HepG2 (cell line): Measurements from ENCODE around the gene EIF4G2. TPM values are rescaled to one million over a fixed set of nuclear protein-coding genes. Genes with fewer than 3 reads are reported as not detected.
A peak's percentile ranks its signal among the peaks of the same experiment; 100 is the strongest.

Experiments used
- ATF7 ChIP-seq, 2 experiments: fragments of 450-650 bp in 1 of 2; sonication (generic) in 1 of 2; formaldehyde crosslinking in 1 of 2; IDR thresholded peaks; 2 replicates each; pipeline versions ENCODE4 v1.4.0 to v1.6.1; 2016 to 2020; ENCODE audit warnings: antibody characterized with exemption in 1 of 2, mild to moderate bottlenecking in 1 of 2, missing genetic modification reagents in 1 of 2
- CBX2 ChIP-seq, 2 experiments: fragments of 200-600 bp in 1 of 2; sonication (generic); formaldehyde crosslinking in 1 of 2; IDR thresholded peaks; 2 replicates each; pipeline versions ENCODE4 v1.7.0 to v1.8.1; 2018 to 2022; ENCODE audit warnings: low read depth in 2 of 2, low read length in 1 of 2, mild to moderate bottlenecking in 1 of 2, missing genetic modification reagents in 1 of 2
- FOXA1 ChIP-seq, 2 experiments: fragments of 450-650 bp in 1 of 2; sonication (generic) in 1 of 2; formaldehyde crosslinking in 1 of 2; IDR thresholded peaks; 2 replicates each; pipeline versions ENCODE4 v1.4.0 to v1.6.1; 2016 to 2020; ENCODE audit warnings: missing genetic modification reagents in 1 of 2
- FOXM1 ChIP-seq: sonication (generic); formaldehyde crosslinking; IDR thresholded peaks from 2 replicates; pipeline ENCODE4 v1.5.0; 2020; ENCODE audit warnings: missing genetic modification reagents
- HNF4A ChIP-seq: sonication (generic); formaldehyde crosslinking; IDR thresholded peaks from 2 replicates; pipeline ENCODE4 v1.4.0; 2020; ENCODE audit warnings: missing genetic modification reagents
- KLF9 ChIP-seq: IDR thresholded peaks from 2 replicates; pipeline ENCODE4 v1.6.1; 2016; ENCODE audit warnings: low read depth
- KMT2A ChIP-seq: sonication (generic); formaldehyde crosslinking; IDR thresholded peaks from 2 replicates; pipeline ENCODE4 v1.4.0; 2020; ENCODE audit warnings: missing genetic modification reagents
- MIER2 ChIP-seq: IDR thresholded peaks from 2 replicates; pipeline ENCODE4 v1.6.1; 2016; ENCODE audit warnings: missing biosample characterization, missing genetic modification reagents
- NFE2L2 ChIP-seq: fragments of 150-350 bp; IDR thresholded peaks from 2 replicates; pipeline ENCODE4 v1.6.1; 2014; ENCODE audit warnings: low read length
- PCBP2 ChIP-seq: fragments of 200-400 bp; formaldehyde crosslinking; optimal IDR thresholded peaks from 2 replicates; pipeline ENCODE3; 2018; ENCODE audit warnings: low read length, low read depth; ENCODE audit not compliant: poor library complexity, severe bottlenecking
- PHB2 ChIP-seq: fragments of 450-650 bp; IDR thresholded peaks from 2 replicates; pipeline ENCODE4 v1.6.1; 2018; ENCODE audit not compliant: partially characterized antibody
- TRIM24 ChIP-seq: sonication (generic); formaldehyde crosslinking; IDR thresholded peaks from 2 replicates; pipeline ENCODE4 v1.8.0; 2022; ENCODE audit warnings: mild to moderate bottlenecking, missing genetic modification reagents
- WIZ ChIP-seq: sonication (generic); formaldehyde crosslinking; IDR thresholded peaks from 2 replicates; pipeline ENCODE4 v1.5.1; 2020; ENCODE audit warnings: mild to moderate bottlenecking, missing genetic modification reagents
- ZNF10 ChIP-seq: sonication (generic); formaldehyde crosslinking; IDR thresholded peaks from 2 replicates; pipeline ENCODE4 v1.4.0; 2020; ENCODE audit warnings: mild to moderate bottlenecking, low read depth, missing genetic modification reagents, borderline replicate concordance
- ZNF333 ChIP-seq: sonication (generic); formaldehyde crosslinking; IDR thresholded peaks from 2 replicates; pipeline ENCODE4 v1.4.0; 2020; ENCODE audit warnings: mild to moderate bottlenecking, missing genetic modification reagents, borderline replicate concordance
- ZNF33A ChIP-seq: sonication (generic); formaldehyde crosslinking; IDR thresholded peaks from 2 replicates; pipeline ENCODE4 v1.5.1; 2020; ENCODE audit warnings: missing genetic modification reagents, mild to moderate bottlenecking, moderate library complexity, borderline replicate concordance
- ZNF572 ChIP-seq: sonication (generic); formaldehyde crosslinking; IDR thresholded peaks from 2 replicates; pipeline ENCODE4 v1.5.1; 2020; ENCODE audit warnings: mild to moderate bottlenecking, missing genetic modification reagents
- ZNF660 ChIP-seq: sonication (generic); formaldehyde crosslinking; IDR thresholded peaks from 2 replicates; pipeline ENCODE4 v1.5.1; 2020; ENCODE audit warnings: mild to moderate bottlenecking, low read depth, missing genetic modification reagents, borderline replicate concordance
- ZNF670 ChIP-seq: sonication (generic); formaldehyde crosslinking; IDR thresholded peaks from 2 replicates; pipeline ENCODE4 v1.8.0; 2022; ENCODE audit warnings: mild to moderate bottlenecking, missing genetic modification reagents, borderline replicate concordance
- ZNF776 ChIP-seq: sonication (generic); formaldehyde crosslinking; IDR thresholded peaks from 2 replicates; pipeline ENCODE4 v1.4.0; 2020; ENCODE audit warnings: mild to moderate bottlenecking, missing genetic modification reagents
- ZNF839 ChIP-seq: sonication (generic); formaldehyde crosslinking; IDR thresholded peaks from 2 replicates; pipeline ENCODE4 v1.4.0; 2020; ENCODE audit warnings: missing genetic modification reagents, mild to moderate bottlenecking, borderline replicate concordance
- polyA plus RNA-seq, 8 experiments: library from polyadenylated mRNA; depleted of rRNA in 3 of 8; stranded (reverse) in 7 of 8; unstranded in 1 of 8; fragments of >200 nt; fragmentation: Illumina TruSeq in 4 of 8; extraction: Trizol in 4 of 8; gene quantifications; 2 replicates each; pipeline versions ENCODE4 v1.2.1 to v1.2.3, GENCODE V29; 2011 to 2016; ENCODE audit warnings: low read depth in 4 of 8, missing spikeins in 1 of 8, mixed read lengths in 1 of 8; ENCODE audit not compliant: insufficient read depth in 1 of 8
- total RNA-seq, 5 experiments: library from RNA; depleted of rRNA; stranded (reverse); fragments of >200 nt; fragmentation: Illumina TruSeq; extraction: Trizol; gene quantifications; 2 replicates each; pipeline ENCODE4 v1.2.3, GENCODE V29; 2016; ENCODE audit warnings: low read depth in 1 of 5
- TF ChIP-seq, protein P1 (sequence below): sonication (generic); formaldehyde crosslinking; IDR thresholded peaks from 2 replicates; pipeline ENCODE4 v1.5.0; 2020; ENCODE audit warnings: mild to moderate bottlenecking, missing genetic modification reagents, borderline replicate concordance
- TF ChIP-seq, protein P2 (sequence below): sonication (generic); formaldehyde crosslinking; IDR thresholded peaks from 2 replicates; pipeline ENCODE4 v1.4.0; 2020; ENCODE audit warnings: missing genetic modification reagents, mild to moderate bottlenecking, borderline replicate concordance
- TF ChIP-seq, protein P3 (sequence below): IDR thresholded peaks from 2 replicates; pipeline ENCODE4 v1.6.1; 2016; ENCODE audit warnings: missing compliant biosample characterization, missing genetic modification reagents, borderline replicate concordance

Gene EIF4G2
- total and polyA plus RNA-seq, 2 of the 13 experiments (the other 11 are each of a cell fraction or from before 2014, with no cell fraction given), result 362 to 546 TPM

DNA sequence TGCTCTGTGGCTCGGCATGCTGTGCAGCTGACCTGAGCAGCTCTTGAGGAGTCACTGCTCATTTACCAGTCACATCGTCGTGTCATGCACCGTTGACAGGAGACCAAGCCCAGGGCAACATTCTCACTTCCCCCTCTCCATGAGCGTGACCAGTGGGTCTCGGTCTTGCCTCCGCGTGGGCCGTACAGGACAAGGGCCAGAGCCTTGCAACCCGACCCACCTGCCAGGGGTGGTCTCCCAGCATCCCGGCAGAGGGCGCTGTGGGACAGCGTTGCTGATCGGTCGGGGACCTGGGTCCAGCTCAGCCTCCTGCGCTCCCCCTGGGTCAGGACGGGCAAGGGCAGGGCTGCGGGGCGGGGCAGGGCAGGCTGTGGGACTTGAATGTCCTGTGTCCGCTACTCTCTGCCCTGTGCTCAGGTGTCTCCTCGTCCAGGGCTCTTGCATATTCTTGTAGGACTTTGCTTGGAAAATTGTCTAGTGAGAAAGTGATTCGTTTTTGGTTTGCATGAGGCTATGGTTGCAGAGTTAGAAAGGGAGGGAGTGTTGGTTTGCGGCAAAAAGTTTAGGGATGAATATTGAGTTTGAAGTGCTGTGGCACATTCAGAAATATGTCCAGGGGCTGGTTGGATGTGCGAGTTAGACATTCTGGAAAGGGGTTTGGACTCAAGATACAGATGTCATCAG is 16.2 kb downstream of the EIF4G2 start (continued):
- TF ChIP-seq, protein P1, sequence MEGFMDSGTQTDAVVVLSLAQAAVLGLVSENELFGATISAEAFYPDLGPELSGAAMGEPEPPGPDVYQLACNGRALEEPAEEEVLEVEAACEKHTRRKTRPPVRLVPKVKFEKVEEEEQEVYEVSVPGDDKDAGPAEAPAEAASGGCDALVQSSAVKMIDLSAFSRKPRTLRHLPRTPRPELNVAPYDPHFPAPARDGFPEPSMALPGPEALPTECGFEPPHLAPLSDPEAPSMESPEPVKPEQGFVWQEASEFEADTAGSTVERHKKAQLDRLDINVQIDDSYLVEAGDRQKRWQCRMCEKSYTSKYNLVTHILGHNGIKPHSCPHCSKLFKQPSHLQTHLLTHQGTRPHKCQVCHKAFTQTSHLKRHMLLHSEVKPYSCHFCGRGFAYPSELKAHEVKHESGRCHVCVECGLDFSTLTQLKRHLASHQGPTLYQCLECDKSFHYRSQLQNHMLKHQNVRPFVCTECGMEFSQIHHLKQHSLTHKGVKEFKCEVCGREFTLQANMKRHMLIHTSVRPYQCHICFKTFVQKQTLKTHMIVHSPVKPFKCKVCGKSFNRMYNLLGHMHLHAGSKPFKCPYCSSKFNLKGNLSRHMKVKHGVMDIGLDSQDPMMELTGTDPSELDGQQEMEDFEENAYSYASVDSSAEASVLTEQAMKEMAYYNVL (CRISPR knock-in tag), result 0 out of 2 replicates have a peak, but pooled peaks have one; percentile 30
- TF ChIP-seq FOXA1 (IDR thresholded peaks at IDR 0.05) (no peak), FOXA1 (CRISPR knock-in tag; IDR thresholded peaks at IDR 0.05) (no peak), KLF9 (CRISPR knock-in tag) (no peak), ZNF10 (CRISPR knock-in tag) (no peak), NFE2L2 (no peak), HNF4A (CRISPR knock-in tag) (peak; percentile 68), ZNF670 (CRISPR knock-in tag) (no peak), FOXM1 (no peak), PHB2 (no peak), ZNF33A (CRISPR knock-in tag) (no peak), TRIM24 (no peak), MIER2 (CRISPR knock-in tag) (no peak), CBX2 (IDR thresholded peaks at IDR 0.05; ENCODE audit: low read depth, low read length) (no peak), CBX2 (CRISPR knock-in tag; IDR thresholded peaks at IDR 0.05; ENCODE audit: low read depth) (no peak), ATF7 (IDR thresholded peaks at IDR 0.05) (no peak), ATF7 (CRISPR knock-in tag; IDR thresholded peaks at IDR 0.05) (no peak), WIZ (no peak), ZNF660 (CRISPR knock-in tag) (no peak), ZNF776 (no peak), KMT2A (CRISPR knock-in tag) (0 out of 2 replicates have a peak, but pooled peaks have one; percentile 34), ZNF572 (peak; percentile 87; the same call in 1 of the 2 replicates), PCBP2 (no peak), ZNF839 (CRISPR knock-in tag) (peak; percentile 81; the same call in 1 of the 2 replicates), ZNF333 (no peak)
- TF ChIP-seq, protein P2, sequence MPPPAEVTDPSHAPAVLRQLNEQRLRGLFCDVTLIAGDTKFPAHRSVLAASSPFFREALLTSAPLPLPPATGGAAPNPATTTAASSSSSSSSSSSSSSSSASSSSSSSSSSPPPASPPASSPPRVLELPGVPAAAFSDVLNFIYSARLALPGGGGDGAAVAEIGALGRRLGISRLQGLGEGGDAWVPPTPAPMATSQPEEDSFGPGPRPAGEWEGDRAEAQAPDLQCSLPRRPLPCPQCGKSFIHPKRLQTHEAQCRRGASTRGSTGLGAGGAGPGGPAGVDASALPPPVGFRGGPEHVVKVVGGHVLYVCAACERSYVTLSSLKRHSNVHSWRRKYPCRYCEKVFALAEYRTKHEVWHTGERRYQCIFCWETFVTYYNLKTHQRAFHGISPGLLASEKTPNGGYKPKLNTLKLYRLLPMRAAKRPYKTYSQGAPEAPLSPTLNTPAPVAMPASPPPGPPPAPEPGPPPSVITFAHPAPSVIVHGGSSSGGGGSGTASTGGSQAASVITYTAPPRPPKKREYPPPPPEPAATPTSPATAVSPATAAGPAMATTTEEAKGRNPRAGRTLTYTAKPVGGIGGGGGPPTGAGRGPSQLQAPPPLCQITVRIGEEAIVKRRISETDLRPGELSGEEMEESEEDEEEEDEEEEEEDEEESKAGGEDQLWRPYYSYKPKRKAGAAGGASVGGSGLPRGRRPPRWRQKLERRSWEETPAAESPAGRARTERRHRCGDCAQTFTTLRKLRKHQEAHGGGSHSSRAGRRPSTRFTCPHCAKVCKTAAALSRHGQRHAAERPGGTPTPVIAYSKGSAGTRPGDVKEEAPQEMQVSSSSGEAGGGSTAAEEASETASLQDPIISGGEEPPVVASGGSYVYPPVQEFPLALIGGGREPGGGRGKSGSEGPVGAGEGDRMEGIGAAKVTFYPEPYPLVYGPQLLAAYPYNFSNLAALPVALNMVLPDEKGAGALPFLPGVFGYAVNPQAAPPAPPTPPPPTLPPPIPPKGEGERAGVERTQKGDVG, result 0 out of 2 replicates have a peak, but pooled peaks have one; percentile 42
- TF ChIP-seq, protein P3, sequence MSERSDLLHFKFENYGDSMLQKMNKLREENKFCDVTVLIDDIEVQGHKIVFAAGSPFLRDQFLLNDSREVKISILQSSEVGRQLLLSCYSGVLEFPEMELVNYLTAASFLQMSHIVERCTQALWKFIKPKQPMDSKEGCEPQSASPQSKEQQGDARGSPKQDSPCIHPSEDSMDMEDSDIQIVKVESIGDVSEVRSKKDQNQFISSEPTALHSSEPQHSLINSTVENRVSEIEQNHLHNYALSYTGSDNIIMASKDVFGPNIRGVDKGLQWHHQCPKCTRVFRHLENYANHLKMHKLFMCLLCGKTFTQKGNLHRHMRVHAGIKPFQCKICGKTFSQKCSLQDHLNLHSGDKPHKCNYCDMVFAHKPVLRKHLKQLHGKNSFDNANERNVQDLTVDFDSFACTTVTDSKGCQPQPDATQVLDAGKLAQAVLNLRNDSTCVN (CRISPR knock-in tag), result no peak
